Raji (cell line): ENCODE results near the gene TEC.

Source experiments
- POLR2A ChIP-seq: IDR thresholded peaks from 2 replicates; pipeline ENCODE4 v1.6.1; 2011; ENCODE audit warnings: low read depth, low read length, control low read depth; ENCODE audit not compliant: insufficient read depth

The TEC gene

DNA sequence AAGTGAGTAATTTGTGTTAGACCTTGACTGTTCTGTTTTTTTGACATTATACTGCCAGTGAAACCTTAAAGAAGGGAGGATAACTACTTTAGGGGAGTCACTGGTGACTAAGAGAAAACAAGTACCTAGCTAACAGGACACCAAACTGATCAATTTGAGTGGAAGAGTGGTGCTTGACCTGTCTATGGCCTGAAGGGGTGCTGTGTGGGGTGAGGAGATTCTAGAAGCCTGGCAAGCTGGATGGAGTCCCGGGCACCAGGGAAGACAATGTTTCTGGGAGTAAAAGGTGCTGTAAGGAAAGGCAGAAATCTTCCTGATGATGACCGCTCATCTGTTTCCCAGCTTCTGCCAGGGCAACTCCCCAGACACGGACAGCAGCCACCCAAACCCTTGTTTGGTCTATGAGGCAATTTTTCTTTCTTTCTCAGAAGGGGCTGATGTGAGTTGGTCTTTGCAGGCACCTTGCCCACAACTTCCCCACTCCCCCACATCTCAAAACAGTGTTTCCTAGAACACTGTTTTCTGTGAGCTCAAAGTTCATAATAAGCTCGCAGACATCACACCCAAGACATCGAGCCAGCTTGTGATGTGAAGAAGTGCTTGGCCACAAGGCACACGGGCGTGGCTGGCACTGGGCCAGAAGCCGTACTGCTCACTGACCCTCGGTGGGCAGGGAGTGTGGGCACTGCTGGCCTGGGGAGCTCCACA lies 140.2 kb downstream of the TEC start:
- no peak for TF ChIP-seq POLR2A

DNA sequence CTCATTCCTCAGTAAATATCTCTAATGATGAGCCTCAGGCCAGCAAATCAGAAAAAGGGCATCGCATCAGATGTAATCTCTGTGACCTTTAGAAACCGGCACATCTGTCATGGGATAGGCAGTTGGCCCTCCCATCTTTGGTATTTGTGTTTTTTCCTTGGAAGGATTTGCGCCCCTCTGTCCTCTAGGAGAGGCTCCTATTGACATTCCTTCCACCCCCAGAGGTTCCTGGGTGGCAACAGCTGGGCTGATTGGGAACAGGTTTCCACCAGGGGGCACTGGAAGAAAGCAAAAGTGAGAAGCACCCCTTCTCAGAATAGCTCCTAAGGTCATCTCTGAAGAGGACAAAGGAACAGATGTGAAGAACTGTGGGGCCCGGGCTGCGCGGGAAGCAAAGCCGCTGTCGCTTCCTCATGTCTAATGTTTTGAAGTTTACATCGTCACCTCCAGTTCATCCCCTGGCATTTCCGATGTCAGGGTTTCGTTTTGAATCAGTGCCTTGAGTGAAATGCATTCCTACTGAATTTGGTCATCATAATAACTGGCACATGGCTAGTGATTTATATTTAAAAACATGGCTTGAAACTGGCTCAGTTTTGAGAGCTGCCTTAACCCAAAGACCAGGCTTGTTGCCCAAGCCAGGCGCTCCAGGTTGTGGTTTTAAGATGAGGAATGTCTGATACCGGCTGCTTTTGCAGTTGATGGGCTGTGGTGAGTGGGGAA lies 141.8 kb downstream of the TEC start:
- no peak for TF ChIP-seq POLR2A

DNA sequence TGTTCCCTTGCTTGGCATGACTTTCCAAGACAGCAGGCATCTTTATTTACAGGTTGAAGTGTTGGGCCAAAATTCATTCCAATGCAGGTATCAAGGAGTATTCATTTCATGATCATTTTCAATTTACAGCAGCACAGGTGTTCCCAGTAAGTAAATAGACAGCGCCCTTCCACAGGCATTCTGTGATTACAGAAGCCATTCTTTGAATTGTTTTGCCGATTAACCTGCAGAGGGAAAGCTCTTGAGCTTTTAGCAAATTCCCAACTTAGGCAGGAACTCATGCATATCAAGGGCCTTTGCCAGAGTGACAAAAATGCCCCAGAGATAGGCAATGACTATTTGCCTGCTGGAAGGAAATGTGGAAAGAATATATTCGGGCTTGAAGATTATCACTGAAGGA lies 142.4 kb downstream of the TEC start:
- no peak for TF ChIP-seq POLR2A

DNA sequence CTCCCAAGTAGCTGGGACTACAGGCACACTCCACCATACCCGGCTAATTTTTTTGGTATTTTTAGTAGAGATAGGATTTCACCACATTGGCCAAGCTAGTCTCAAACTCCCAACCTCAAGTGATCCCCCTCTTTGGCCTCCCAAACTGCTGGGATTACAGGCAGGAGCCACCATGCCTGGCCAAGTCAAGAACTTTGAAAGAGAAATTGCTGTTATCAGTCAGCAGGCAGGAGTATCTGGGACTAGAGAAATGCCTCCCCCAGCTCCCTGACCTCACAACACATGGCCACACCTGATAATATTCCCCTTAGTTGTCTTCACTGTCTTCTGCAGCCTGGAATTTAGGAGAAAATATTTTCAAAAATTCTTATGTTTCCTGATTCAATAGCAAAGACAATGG lies 143.0 kb downstream of the TEC start:
- no peak for TF ChIP-seq POLR2A

DNA sequence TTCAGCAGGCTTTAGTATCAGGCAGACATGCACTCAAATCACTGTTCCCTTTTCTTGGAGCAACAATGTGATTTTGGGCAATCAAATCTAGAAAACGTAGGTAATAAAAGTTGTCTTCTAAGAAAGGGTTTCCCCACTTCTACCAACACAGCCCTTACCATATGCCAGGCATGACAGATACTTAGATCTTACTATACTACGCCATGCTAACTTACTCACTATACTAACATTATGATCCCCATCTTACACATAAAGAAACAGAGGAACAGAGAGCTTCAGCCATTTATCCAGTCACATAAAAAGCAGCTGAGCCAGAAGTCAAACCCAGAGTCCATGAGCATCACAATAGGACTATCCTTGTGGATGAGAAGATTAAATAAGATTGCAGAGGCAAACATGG lies 144.8 kb downstream of the TEC start:
- no peak for TF ChIP-seq POLR2A

DNA sequence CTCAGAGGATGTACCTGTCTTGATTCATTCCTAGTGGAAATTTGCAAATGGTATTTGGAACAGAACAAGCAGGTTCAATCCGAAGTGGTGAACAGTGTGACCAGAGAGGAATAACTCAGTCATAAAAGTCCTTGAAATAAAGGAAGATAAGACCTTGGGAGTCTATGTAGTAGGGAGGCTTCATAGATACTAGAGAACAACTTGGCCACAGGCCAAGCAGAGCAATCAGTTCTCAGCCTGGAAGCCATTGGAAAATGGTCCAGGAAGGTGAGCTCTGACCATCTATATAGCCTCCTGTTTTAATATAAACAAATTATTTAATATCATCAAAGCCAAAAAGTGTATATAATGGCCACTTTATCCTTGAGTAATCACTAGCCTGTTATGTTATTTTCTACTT lies 146.9 kb downstream of the TEC start:
- no peak for TF ChIP-seq POLR2A

DNA sequence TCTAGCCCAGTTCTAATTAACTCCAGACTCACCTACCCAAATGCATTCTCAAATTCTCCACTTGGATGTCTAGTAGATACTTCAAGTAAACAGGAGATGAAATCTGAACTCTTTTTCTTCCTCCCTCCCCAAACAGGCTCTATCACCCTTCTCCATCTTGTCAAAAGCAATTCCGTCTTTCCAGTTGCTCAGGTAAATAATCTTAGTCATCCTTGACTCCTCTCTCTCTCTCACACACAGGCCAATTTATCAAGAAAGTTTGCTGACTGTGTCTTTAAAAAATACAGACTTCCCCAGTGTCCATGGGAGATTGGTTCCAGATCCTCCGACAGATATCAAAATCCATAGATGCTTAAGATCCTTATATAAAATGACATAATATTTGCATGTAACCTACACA lies 148.5 kb downstream of the TEC start:
- no peak for TF ChIP-seq POLR2A

DNA sequence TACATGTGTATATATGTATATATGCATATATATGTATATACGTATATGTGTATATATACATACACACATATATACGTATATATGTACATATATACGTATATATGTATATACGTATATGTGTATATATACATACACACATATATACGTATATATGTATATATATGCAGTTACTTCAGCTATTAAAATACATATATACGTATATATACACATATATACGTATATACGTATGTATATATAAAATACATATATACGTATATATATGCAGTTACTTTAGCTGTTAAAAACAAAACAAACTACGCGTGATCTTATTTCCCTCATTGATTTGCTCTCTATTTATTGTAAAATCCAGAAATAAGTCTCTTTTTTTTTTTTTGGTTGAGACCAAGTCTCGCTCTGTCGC lies 149.5 kb downstream of the TEC start:
- TF ChIP-seq POLR2A = no peak

DNA sequence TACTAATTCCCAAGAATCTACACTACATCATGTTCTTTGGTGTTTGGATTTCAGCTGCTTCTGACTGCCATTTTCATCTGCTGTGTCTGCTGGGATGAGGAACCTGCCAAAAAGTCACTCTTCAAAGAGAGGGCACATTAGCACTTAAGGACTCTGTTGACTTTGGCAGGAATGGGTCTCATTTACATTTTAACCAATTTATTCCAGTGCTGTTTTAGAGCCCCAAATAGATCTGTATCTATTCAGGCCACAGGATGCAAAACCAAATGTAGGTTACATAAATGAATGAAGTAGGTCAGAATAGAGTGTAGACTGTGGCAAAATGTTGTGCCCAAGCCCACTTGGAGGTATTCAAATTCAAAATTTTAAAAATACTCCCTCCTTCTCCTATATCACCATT lies 150.0 kb downstream of the TEC start:
- TF ChIP-seq POLR2A = no peak

DNA sequence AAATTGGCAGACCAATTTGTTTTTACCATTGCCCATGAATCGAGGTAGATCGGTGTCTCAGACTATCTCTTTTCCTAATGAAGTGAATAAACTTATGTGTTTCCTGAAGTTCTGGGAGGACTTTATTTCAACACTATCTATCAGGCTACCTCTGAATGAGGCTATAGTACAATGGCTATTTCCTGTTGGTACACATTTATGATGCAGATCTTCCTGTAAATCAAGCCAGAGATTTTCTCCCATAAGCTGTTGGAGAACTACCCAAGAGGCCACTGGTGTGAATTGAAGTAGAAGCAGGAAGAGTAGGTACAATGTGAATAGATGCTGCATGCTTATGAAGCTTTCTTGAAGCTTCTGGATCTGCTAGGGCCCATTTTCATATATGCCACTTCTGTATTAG lies 151.6 kb downstream of the TEC start:
- no peak for TF ChIP-seq POLR2A

DNA sequence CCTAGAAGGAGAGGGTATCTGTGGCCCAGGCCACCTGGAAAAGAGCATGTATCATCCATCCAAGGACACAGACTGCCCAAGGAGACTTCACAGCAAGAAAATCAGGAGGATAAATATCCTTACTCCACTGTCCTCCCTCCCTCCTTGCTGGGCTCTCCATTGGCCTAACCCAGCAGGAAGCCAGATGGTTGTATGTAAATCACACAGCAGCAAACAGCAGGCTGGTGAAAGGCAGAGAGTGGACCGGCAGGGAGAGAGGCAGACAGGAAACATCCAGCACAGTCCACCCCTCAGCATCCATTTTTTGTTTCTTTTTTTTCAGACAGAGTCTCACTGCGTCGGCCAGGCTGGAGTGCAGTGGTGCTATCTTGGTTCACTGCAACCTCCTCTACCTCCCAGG lies 153.1 kb downstream of the TEC start:
- TF ChIP-seq POLR2A = no peak

DNA sequence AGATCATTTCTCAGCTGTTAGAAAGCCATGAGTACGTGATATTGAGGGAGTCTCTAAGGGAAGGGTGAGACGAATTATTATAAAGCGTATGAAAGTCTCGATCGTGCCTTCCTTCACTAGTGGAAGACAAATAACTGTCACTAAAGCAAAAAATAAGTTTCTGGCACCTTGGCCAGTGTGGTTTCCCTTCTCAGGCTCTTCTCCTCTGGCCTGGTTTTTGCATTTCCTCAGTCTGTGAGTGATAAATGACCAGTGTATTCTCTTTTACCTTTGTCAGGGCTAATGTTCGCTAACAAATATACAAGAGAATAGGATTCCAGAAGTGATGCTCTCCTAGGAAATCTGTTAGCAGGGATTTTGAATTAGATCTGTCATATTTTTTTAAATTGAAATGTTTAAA lies 155.2 kb downstream of the TEC start:
- TF ChIP-seq POLR2A = no peak

DNA sequence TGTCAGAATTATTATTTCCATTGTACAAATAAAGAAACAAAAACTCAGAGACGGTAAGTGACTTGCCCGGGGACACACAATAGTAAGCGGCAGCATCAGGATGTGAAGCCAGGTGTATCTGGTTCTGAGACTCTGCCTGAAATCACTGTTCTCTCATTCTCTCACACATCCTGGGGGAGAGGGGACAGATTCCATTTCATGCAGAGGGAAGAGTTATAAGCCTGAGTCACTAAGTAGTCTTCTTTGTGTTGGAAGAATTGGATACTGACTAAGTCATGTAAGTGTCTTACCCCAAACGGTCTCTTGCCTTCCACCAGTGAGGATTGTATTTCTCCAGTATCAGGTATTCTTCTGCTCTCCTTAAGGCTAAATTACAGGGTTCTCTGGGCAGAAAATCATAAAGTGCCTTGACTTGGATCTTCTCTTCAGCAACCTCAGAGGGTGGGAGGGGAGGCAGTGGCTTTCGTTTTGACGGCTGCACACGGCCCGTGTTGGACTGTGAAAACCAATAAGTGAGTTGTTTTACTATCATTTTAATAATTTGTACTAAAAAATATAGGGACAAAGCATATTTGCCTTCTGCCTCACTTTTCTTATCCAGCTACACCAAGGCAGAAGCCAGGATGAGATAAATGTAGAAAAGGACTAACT lies 157.5 kb downstream of the TEC start:
- no peak for TF ChIP-seq POLR2A

DNA sequence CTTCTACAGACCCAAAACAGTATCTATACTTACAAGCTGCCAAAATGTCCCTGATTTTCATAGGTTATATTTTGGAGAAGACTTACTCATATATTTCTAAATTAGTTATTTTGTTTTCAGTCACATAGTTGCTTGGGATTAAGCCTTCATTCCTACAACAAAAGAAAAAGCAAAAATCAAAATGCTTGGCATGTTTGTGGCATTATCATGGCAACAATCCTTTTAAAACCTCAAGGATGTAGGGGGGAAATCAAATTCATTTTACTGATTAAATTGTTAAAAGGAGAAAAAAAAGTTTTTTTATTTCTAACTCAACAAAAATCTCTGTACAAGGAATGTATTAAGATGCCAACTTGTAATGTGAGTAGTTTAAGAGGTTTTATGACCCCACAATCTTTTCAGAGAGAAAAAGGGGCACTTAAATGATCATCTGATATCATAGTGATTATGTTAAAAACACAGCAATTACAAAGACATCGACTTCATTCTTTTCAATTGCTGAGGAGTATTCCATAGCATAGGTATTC lies 159.1 kb downstream of the TEC start:
- TF ChIP-seq POLR2A = no peak

DNA sequence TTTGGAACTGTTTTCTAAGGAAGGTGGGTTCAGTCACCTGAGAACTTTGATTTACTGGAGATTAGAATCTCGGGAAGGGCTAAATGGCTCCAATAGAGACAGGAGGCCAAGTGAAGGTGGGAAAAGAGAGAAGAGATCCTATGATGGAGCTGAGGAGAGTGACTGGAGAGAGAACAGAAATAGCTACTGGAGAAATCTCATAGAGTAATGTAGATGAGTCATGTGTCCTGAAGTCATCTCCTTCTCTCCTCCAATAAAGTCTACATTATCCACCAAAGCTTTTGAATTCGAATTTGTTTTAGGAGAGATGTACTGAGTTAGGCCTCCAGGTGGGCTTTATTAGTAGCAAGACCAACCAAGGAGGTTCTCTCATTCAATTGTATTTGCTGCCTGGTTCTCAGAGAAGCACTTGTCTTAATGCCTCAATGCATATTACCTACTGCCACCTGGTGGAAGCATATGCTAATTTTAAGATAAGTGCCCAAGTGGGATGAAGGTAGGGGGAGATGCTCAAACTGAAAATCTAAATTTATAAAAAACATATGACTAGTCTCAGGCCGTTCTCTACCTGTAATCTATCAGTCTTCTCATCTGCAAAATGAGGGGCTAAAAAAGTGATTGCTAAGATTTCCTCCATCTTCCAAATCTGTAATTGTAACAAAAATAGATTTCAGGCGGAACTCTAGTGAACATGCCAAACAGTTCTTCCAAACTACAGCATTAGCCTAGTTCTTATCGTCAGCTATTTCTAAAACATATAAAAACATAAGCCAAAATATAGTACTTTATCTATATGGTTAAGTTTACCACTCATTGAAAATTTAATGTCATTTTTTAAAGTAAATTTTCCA lies 160.0 kb downstream of the TEC start:
- TF ChIP-seq POLR2A = no peak
